ENCODE data around the gene LGR5.

LGR5 gene, protein sequence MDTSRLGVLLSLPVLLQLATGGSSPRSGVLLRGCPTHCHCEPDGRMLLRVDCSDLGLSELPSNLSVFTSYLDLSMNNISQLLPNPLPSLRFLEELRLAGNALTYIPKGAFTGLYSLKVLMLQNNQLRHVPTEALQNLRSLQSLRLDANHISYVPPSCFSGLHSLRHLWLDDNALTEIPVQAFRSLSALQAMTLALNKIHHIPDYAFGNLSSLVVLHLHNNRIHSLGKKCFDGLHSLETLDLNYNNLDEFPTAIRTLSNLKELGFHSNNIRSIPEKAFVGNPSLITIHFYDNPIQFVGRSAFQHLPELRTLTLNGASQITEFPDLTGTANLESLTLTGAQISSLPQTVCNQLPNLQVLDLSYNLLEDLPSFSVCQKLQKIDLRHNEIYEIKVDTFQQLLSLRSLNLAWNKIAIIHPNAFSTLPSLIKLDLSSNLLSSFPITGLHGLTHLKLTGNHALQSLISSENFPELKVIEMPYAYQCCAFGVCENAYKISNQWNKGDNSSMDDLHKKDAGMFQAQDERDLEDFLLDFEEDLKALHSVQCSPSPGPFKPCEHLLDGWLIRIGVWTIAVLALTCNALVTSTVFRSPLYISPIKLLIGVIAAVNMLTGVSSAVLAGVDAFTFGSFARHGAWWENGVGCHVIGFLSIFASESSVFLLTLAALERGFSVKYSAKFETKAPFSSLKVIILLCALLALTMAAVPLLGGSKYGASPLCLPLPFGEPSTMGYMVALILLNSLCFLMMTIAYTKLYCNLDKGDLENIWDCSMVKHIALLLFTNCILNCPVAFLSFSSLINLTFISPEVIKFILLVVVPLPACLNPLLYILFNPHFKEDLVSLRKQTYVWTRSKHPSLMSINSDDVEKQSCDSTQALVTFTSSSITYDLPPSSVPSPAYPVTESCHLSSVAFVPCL

DNA sequence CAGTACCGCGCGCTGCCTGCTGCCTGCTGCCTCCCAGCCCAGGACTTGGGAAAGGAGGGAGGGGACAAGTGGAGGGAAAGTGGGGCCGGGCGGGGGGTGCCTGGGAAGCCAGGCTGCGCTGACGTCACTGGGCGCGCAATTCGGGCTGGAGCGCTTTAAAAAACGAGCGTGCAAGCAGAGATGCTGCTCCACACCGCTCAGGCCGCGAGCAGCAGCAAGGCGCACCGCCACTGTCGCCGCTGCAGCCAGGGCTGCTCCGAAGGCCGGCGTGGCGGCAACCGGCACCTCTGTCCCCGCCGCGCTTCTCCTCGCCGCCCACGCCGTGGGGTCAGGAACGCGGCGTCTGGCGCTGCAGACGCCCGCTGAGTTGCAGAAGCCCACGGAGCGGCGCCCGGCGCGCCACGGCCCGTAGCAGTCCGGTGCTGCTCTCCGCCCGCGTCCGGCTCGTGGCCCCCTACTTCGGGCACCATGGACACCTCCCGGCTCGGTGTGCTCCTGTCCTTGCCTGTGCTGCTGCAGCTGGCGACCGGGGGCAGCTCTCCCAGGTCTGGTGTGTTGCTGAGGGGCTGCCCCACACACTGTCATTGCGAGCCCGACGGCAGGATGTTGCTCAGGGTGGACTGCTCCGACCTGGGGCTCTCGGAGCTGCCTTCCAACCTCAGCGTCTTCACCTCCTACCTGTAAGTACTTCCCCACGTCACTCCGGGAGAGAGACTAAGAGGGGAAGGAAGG lies at the start of gene LGR5:
Gene LGR5, plus strand, starts transcription at position 186 of the 732 bp plus-strand sequence. Its CDS starts 283 bp downstream, at position 469.
- no peak for DNase-seq (ENCODE audit: low read depth)

GRCh38 chr12:71392521-71393145 lies 47.0 kb upstream of the LGR5 start:
- no peak for DNase-seq (ENCODE audit: low read depth)

DNA sequence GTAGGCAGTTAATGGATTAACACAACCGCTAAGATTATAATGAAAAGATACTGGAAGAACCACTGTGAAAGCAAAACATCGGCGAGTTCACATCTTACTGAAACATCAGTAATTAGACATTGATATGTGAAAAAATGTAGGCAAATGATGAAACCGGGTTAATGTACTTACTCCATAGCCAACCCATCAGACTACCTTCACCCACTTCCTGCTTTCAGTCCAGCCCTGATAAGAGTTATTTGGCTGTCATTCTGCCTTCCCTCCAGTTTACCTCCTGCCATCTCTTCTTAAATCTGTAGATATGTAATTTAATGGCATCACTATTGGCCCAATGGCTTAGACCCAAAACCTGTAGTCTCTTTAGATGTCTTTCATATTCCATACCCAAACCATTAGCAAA lies 46.0 kb upstream of the LGR5 start:
- no peak for DNase-seq (ENCODE audit: low read depth)

DNA sequence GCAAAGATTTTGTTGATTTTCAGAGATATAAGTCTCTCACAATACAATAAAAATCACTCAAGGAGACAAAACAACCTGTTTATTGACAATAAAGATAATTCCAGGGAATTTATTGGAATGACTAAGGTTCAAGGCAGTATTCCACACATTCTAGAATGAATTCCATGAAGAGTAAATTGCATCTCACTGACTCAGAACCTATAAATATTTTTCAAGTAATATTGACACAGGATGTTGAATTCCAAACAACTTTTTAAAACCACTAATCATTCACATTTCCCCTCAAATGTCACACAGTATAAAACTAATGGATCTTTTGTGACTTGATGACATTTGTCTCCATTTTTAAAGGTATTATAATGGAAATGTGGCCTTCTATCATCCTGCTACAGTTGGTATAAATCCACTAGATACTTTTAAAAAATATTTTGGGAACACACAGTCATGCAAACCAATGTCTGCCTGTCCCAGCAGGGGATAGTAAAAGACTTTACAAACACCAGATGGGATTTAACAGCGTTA lies 42.1 kb upstream of the LGR5 start:
- DNase-seq (ENCODE audit: low read depth): no peak

- DNase-seq (ENCODE audit: low read depth): no peak
Measured at GRCh38 chr12:71399197-71399596, 40.4 kb upstream of the LGR5 start.

GRCh38 chr12:71400481-71400880 lies 39.1 kb upstream of the LGR5 start:
- no peak for DNase-seq (ENCODE audit: low read depth)

- no peak for DNase-seq (ENCODE audit: low read depth)
Measured at GRCh38 chr12:71405884-71406283, 33.7 kb upstream of the LGR5 start.

DNA sequence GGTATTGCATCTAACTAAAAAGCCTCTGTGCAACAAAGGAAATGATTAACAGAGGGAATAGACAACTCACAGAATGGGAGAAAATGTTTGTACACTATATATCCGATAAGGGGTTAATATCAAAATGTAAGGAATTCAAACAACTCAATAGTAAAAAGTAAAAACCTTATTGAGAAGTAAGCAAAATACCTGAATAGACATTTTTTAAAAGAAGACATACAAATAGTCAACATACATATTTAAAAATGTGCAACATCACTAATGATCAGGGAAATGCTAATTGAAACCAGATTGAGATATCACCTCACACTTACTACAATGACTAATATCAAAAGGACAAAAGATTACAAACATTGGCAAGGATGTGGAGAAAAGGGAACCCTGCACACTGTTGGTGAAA lies 31.9 kb upstream of the LGR5 start:
- no peak for DNase-seq (ENCODE audit: low read depth)

DNA sequence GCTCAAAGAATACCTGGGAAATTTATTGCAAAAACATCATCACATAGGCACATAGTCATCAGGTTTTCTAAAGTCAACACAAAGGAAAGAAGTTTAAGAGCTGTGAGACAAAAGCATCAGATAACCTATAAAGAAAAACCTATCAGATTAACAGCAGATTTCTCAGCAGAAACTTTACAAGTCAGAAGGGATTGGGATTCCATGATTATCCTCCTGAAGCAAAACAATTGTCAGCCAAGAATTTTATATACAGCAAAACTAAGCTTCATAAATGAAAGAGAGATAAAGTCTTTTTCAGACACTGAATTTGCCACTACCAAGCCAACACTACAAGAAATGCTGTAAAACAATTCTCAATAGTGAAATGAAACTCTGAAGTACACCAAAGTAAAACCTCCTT lies 28.8 kb upstream of the LGR5 start:
- no peak for DNase-seq (ENCODE audit: low read depth)

- no peak for DNase-seq (ENCODE audit: low read depth)
Measured at GRCh38 chr12:71411635-71412034, 28.0 kb upstream of the LGR5 start.

DNA sequence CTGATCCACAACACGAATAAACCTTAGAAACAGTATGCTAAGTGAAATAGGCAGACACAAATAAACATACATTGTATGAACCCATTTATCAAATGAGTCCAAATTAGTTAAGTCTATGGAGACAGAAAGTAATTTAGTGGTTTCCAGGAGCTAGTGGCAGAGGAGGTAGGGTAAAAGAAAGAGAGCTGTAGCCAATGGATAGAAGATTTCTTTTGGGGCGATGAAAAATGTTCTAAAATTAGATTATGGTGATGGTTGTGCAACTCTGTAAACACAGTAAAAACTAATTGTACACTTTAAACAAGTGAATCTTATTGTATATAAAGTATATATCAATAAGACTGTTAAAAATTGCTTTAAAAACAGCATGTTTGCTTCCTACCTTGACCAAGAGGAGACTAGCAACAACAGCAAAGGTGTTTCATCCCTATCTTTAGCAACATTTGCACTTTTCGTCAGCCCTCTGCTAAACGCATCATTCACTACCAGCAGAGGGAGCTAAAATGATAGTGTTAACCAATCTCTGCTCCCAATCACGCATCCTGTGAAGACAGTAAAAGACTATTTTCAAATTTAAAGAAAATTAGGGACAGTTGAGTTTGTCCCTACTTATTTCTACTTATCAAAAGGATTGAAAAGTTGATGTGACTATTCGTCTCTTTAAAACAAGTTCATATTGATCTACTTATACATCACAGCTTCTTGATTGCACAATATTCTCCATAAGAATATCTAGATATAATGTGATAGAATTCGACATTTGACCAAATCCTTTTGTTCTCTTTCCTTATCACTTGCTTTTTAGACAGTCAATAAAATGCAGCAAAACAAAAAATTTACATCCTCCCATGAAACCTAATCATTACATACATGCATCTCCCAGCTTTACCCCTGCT lies 24.0 kb upstream of the LGR5 start:
- DNase-seq (ENCODE audit: low read depth): no peak

DNA sequence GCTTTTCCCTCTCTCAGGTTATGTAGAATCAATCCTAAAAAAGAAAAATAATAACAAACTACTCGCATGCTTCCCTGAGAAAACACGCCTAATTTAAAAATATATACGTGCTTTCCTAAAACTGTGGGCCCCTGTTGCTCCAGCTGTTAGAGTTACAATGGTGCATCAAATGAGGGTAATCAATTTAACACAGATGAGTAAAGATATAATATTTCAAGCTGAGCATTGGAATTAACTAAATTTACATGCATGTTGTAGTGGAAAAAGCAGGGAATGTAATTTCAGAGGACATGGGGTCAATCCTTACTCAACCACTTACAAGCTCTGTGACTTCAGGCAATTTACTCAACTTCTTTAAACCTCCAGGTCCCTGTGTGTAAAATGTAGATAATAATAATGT lies 22.4 kb upstream of the LGR5 start:
- no peak for DNase-seq (ENCODE audit: low read depth)

DNA sequence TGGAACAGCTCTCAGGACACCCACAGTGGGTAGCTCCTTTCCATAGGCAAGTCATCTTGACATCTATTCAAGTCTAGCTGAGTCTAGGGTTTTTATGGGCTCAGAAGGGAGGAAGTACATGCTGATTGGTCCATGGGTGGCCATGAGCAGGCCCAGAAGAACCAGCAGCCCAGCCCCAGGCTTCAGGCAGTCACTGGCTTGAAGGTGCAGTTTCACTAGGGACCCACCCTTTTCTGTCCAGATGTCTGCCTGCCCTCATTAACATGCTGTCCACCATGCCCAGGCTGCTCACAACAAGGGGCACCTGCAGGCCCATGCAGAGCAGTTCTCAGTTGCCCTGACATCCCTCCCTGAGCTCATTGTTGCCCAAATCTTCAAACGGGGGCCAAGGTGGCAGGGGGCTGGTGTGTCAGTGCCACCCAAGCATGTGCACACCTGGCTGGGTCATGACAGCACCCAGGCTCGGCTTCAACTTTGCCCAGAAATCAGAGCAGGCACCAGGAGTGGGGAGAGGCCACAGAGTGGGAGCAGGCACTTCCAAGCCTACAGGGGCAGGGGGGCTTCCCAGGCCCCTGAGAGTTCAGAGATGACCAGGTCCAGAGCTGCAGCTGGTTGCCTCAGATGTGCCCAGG lies 18.7 kb upstream of the LGR5 start:
- DNase-seq (ENCODE audit: low read depth): no peak

- no peak for DNase-seq (ENCODE audit: low read depth)
Measured at GRCh38 chr12:71425568-71426299, 13.9 kb upstream of the LGR5 start.

DNA sequence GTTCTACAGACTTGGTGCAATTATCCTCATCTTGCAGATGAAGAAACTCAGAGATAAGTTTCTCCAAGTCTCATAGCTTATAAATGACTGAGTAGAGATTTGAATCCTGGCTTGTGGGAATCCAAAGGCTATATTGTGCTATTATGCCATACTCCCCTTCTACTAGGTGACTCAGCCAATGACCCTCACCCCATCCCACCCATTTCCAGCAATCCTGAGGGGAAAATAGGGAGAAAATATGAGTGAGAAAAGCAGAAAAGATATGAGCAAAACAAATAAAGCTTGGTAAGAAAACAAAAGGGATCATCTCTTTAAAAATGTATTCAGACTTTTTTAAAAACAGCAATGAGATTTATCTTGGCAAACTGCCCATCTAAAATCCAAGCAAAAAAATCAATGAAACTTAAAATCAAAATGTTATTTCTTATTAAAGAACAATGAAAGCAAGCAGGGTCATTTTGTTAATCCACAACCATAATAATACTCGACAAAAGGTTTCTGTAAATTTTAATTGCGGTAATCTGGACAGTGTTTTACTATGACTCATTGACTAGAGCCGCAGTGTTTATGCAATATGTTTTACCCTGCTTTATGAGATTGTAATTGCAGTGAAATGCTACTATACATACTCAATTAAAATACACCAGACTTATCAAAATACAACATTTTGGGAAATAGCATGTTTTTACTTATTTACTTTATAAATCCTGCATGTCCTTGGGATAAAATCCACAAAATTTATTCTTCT lies 13.1 kb upstream of the LGR5 start:
- DNase-seq (ENCODE audit: low read depth): no peak

GRCh38 chr12:71430756-71431155 lies 8.8 kb upstream of the LGR5 start:
- DNase-seq (ENCODE audit: low read depth): no peak

- no peak for DNase-seq (ENCODE audit: low read depth)
Measured at GRCh38 chr12:71431991-71432390, 7.6 kb upstream of the LGR5 start.

DNA sequence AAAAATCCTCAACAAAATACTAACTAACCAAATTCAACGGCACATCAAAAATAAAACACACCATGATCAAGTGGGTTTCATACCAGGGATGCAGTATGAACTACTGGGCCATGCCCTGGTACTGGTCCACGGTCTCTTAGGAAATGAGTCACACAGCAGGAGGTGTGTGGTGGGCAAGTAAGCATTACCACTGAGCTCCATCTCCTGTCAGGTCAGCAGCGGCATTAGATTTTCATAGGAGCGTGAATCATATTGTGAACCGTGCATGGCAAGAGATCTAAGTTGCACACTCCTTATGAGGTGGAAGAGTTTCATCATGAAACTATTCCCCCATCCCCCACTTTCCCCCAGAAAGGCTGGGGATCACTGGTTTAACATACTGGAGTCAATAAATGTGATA lies 6.7 kb upstream of the LGR5 start:
- DNase-seq (ENCODE audit: low read depth): no peak

GRCh38 chr12:71436696-71437095 lies 2.9 kb upstream of the LGR5 start:
- no peak for DNase-seq (ENCODE audit: low read depth)
